Neural cell (in vitro differentiated cells): ENCODE results near the gene MT1HL1.

Source experiments
- EP300 ChIP-seq: fragments of 450-650 bp; conservative IDR thresholded peaks from 2 replicates; pipeline ENCODE4 v1.6.1; 2014; ENCODE audit warnings: antibody characterized with exemption, mild to moderate bottlenecking, moderate library complexity; ENCODE audit not compliant: poor library complexity, severe bottlenecking
- EZH2 ChIP-seq: fragments of 200-600, 300-800 bp; shearing (Covaris generic), sonication (generic); IDR thresholded peaks from 2 replicates; pipeline ENCODE4 v1.6.1; 2014; ENCODE audit warnings: antibody characterized with exemption, low read length, borderline replicate concordance, mild to moderate bottlenecking; ENCODE audit not compliant: insufficient read depth, poor library complexity, severe bottlenecking
- MXI1 ChIP-seq: fragments of 450-650 bp; conservative IDR thresholded peaks from 2 replicates; pipeline ENCODE4 v1.6.1; 2014; ENCODE audit warnings: antibody characterized with exemption, mild to moderate bottlenecking; ENCODE audit not compliant: poor library complexity, severe bottlenecking
- POLR2AphosphoS5 ChIP-seq: IDR thresholded peaks from 2 replicates; pipeline ENCODE4 v1.6.1; 2012
- SMC3 ChIP-seq: fragments of 450-650 bp; conservative IDR thresholded peaks from 2 replicates; pipeline ENCODE4 v1.6.1; 2014; ENCODE audit warnings: antibody characterized with exemption, mild to moderate bottlenecking, moderate library complexity; ENCODE audit not compliant: poor library complexity
- TF ChIP-seq, protein P1 (sequence below): fragments of 450-650 bp; IDR thresholded peaks from 2 replicates; pipeline ENCODE4 v1.5.1; 2014; ENCODE audit warnings: antibody characterized with exemption, mild to moderate bottlenecking, moderate library complexity; ENCODE audit not compliant: poor library complexity, severe bottlenecking

- TF ChIP-seq, protein P1, sequence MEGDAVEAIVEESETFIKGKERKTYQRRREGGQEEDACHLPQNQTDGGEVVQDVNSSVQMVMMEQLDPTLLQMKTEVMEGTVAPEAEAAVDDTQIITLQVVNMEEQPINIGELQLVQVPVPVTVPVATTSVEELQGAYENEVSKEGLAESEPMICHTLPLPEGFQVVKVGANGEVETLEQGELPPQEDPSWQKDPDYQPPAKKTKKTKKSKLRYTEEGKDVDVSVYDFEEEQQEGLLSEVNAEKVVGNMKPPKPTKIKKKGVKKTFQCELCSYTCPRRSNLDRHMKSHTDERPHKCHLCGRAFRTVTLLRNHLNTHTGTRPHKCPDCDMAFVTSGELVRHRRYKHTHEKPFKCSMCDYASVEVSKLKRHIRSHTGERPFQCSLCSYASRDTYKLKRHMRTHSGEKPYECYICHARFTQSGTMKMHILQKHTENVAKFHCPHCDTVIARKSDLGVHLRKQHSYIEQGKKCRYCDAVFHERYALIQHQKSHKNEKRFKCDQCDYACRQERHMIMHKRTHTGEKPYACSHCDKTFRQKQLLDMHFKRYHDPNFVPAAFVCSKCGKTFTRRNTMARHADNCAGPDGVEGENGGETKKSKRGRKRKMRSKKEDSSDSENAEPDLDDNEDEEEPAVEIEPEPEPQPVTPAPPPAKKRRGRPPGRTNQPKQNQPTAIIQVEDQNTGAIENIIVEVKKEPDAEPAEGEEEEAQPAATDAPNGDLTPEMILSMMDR, result no peak
- TF ChIP-seq POLR2AphosphoS5 (no peak), EP300 (no peak), SMC3 (no peak), MXI1 (no peak), EZH2 (no peak)
Measured at GRCh38 chr1:237013608-237014007, 9.4 kb upstream of the MT1HL1 start.
